AML-193 (cell line): ENCODE data around the gene TCEA3.

Source experiments
- DNase-seq, 2 experiments: peaks; one replicate each; lab custom pipeline; 2025; lab: John Stamatoyannopoulos, UW

The TCEA3 gene

DNA sequence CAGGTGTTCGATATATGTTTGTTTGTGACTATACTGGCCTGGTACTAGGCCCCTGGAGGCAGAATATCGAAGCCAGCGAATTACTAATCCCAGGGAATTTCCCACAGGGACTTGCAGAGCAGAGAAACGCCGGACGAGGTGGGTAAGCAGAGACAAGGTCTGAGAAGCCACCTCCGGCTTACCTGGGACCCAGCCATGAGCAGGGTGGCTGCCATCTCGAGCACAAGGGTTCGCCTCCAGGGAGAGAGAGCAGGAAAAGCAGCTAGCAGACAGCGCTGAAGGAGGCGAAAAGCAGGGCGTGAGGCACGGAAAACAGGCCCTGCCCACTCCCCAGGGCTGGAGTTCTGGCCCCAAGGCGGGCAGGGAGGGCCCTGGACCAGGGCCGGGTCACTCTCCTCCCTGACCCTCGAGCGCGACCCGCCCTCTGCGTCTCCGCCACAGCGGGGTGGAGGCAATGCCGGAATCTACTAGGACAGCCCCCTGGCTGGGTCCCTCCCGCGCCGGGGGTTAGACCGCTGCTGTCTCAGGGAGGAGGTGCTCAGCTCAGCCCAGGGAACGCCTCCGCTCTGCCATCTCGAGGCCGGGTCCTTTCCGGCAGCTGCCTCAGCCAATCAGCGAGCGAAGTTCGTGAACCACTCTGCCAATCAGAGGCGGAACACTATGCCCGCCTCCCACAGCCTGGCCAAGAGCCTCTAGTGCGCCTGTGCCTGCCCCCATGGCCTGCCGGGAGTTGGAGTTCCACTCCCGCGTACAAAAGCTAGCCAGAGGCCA lies 56.6 kb downstream of the TCEA3 start:
- peak; percentile 97 to 98 for DNase-seq

DNA sequence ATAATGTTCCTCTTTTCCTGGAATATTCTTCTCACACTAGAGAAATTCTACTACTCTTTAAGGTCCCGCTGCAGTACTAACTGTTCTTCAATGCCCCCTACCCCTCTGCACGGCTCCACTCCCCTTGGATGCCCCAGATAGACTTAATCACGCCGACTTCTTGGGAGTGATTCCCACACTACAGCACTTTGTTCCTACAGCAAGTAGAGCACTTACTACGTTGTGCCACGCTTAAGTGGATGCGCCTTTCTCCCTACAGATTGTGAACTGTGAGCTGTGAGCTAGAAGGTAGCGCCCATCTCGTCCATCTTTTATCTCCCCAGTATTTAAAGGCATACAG lies 57.1 kb downstream of the TCEA3 start:
- no peak for DNase-seq

DNA sequence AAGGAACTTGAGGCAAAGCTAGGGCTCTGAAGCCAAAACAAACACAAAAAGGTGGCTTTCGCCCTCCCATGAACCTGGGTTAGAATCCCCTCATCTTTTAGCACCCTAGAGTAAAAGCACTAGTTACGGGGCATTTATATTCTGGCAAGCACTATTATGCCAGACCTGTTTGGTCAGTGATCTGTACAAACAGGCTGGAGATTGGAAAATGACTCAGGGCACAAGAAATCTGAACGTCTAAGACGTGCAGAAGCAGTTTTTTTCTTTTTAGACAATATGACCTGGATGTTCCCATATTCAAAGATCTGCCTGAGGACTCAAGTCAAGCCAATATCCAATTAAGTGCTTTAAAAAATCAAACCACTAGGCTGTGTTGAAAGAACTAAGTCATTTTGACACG lies 58.0 kb downstream of the TCEA3 start:
- DNase-seq = no peak

DNA sequence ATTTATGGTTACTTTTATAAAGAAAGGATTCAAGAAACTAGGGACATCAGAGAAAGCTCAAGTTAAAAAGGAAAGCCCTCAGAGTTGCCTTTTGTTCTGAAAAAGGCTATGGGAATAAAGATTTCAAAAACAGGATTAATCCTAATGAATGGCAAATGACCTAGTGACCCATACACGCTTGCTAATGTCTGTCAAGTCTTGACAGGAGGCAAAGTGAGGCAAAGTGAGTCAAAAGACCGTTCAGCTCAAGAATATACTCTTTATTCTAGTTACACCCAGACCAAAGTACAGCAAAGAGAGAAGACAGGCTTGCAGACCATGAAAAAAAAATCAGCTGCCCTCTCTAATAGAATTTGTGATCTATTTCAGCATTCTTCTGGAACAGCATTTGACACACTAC lies 58.4 kb downstream of the TCEA3 start:
- no peak for DNase-seq

DNA sequence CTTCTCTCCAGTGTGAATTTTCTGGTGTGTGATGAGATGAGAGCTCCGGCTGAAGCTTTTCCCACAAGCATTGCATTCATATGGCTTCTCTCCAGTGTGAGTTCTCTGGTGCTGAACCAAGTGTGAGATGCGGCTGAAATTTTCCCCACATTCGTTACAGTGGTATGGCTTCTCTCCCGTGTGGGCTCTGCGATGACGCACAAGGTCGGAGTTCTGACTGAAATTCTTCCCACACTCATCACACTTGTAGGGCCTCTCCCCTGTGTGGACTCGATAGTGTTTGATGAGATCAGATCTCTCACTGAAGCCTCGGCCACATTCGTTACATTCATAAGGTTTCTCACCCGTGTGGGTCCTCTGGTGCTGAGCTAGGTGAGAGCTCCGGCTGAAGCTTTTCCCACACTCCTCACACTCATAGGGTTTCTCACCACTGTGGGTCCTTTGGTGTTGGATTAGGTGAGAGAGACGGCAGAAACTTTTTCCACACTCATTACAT lies 62.3 kb downstream of the TCEA3 start:
- no peak for DNase-seq

DNA sequence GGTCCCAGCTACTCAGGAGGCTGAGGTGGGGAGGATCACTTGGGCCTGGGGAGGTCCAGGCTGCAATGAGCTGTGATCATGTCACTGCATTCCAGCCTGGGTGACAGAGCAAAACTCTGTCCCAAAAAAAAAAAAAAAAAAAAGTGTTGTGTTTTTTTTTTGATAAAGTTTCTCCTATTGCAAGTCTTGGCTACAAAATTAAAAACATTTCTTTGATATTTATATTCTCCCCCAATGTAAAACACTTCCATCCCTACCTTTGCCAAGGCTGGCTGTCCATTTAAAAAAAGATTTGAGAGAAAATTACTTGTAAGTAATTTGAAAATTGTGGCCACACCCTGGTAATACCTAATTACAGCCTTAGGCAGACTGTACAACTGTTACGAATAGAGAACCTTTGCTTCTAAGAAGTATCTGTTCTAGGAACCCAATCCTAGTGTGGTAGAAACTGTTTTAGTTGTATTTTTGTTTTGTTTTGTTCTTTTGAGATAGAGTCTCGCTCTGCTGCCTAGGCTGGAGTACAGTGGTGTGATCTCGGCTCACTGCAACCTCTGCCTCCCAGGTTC lies 66.2 kb downstream of the TCEA3 start:
- no peak for DNase-seq

DNA sequence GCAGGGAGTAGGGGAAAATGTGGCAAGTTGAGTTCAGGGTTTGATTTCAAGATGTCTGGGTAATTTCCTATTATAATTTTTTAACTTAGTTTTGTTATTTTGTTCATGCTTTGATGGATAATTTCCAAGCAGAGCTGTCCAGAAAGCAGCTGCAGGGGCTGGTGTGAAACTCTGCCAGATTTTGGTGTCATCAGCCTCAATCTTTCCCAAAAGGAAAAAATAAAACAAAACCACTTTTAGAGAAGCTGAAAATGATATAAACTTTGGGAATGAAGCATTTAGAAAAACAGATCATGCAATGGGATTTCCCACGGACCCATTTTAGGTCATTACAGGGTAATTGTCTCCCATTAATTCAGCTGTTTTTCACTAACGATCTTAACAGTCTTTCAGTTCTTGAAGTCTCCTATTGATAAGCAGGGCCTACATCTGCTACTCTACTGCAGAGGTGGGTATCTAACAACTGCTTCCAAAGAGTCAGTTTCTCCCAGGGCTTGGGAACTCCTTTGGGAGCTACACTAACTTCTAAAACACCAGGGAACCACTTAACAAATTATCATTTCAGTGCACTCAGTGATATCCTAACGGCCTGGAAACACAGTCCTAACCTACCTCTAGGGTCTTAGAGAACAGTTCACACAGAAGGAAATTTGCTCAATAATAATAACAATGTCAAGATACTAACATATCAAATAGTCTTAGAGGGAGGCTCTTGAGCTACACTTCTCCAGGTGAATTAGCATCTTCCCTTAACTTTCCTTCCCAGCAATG lies 67.2 kb downstream of the TCEA3 start:
- no peak for DNase-seq

DNA sequence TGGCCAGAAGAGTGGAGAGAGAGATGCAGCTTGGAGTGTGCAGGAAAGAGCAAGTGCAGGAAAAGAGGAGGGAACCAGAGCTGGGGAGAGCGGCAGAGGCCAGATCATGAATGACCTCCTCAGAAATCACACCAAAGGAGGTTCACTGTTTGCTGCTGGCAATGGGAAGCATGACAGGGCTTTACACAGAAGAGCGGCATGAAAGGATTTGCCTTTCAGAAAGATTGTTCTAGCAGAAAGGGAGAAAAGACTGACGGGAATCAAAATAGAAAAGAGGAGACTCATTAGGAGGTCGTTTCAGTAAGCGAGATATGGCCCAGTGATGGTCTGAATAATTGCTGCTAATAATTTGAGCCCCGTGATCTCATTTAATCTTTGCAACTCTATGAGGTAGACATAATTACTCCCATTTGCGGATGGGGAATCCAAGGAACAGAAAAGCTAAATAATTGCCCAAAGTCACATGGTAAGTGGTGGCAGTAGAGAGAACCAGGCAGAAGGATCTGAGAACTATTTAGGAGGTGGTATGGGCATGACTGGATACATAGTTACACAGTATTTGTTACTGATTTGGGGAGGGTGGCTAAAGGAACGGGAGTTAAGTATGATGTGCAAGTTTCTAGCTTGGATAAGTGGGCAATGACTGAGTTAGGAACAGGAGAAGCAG lies 67.9 kb downstream of the TCEA3 start:
- no peak for DNase-seq

DNA sequence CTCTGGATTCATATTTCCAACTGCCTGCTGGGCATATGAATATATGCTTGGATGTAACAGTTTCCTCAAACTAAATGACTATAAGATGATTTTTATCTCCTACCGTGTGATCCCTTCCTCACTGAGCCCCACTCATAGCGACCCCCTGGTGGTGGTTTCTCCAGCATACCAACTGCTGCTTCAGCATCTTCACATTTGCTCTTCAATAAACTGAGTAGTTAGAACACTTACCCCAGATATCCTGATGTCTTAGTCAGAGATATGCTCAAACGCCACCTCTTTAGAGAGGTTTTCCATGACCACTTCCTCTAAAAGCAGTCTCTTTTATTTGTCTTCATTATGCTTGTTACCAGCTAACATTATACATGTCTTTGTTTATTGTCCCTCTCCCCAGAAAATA lies 70.3 kb downstream of the TCEA3 start:
- no peak for DNase-seq

DNA sequence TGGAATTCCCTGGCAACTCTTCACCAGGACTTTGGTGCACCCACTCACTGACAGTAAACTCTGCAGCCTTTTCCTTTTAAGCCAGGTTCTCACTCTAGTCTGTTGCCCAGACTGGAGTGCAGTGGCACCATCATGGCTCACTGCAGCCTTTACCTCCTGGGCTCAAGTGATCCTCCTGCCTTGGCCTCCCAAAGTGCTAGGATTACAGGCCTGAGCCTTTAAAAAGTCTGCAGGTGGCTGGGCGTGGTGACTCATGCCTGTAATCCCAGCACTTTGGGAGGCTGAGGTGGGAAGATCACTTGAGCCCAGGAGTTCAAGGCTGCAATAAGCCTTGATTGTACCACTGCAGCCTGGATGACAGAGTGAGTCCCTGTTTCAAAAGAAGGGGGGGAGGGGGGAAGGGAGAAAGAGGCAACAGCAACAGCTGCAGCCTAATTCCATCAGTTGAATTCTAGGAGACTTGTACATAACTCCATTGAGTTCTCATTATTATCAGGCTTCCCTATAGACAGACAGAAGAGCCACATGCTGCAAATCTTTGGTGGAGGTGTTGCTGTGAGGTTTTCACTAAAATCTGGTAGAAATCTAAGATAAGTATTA lies 72.4 kb downstream of the TCEA3 start:
- DNase-seq = no peak

DNA sequence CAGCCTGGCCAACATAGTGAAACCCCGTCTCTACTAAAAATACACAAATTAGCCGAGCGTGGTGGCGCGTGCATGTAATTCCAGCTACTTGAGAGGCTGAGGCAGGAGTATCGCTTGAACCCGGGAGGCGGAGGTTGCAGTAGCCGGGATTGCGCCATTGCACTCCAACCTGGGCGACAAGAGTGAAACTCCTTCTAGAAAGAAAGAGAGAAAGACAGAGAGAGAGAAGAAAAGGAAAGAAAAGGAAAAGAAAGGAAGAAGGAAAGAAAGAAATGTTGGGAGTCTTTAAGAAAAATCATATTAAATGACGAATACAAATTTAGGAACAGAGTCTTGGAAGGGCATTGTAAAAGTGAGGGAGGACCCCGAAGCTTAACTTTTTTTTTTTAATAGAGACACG lies 78.6 kb downstream of the TCEA3 start:
- DNase-seq = no peak

DNA sequence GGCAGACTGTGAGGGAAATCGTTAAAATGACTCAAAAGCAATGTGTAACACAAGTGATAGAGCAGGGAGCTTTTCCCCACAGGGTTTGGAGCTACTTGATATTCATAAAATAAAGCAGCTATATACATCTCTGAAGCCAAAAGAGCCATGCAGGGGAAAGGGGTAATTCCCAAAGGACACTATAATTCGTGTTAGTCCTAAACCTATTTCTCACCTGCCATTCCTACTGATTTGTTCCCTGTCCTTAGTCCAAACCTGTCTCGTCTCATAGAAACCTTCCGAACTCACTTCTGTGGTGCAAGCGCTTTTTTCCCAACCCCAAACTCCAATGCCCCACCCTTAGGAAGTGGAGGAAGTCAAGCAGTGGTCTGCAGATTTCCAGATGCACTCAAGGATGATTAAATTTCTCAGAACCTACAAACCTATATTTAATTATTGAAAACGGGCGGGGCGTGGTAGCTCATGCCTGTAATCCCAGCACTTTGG lies 79.5 kb downstream of the TCEA3 start:
- no peak for DNase-seq

DNA sequence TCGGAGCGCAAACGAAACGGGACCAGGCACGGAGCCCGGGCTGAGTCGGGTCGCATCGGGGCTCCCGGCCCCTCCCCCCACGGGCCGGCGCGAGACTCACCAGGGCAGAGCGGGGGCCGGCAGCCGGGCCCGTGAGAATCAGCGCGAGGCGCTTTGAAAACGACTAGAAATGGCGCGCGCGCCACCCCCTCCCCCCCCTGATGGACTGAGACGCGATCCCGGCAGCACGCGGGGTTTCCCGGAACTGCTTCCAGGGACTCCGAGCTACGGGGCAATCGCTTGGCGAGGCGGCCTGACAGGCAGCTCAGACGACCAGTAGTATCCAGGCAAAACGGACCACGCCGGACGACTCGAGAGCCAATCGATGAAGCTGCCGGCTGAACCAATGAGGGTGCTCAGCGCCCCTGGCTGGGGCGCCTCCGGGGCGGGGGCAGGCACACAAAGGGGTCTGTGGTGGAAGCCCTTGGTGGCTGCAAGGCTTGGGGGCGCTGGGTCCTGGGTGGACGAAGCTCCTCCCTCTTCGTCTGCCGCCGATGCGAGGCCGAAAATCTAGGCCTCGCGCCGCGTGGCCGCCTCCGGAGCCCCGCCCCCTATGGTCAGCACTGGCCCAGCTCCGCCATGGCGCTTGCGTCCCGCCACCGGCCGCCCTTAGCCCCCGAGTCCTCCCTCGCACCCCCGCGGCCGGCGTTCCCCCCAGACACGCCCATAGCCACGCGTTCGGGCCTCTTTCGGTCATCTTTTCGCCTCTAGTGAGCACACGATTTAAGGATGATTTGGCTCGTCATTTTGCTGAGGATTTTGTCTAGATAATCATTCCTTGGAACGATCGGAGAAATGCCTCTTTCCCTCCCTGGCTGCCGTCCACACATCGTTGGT lies 80.2 kb downstream of the TCEA3 start, which contains the start of gene HNRNPR:
Gene HNRNPR, minus strand, starts transcription at position 174 of the 876 bp plus-strand sequence. CDS start 3,276 bp downstream, outside the sequence.
- peak; percentile 97 to 99 for DNase-seq

DNA sequence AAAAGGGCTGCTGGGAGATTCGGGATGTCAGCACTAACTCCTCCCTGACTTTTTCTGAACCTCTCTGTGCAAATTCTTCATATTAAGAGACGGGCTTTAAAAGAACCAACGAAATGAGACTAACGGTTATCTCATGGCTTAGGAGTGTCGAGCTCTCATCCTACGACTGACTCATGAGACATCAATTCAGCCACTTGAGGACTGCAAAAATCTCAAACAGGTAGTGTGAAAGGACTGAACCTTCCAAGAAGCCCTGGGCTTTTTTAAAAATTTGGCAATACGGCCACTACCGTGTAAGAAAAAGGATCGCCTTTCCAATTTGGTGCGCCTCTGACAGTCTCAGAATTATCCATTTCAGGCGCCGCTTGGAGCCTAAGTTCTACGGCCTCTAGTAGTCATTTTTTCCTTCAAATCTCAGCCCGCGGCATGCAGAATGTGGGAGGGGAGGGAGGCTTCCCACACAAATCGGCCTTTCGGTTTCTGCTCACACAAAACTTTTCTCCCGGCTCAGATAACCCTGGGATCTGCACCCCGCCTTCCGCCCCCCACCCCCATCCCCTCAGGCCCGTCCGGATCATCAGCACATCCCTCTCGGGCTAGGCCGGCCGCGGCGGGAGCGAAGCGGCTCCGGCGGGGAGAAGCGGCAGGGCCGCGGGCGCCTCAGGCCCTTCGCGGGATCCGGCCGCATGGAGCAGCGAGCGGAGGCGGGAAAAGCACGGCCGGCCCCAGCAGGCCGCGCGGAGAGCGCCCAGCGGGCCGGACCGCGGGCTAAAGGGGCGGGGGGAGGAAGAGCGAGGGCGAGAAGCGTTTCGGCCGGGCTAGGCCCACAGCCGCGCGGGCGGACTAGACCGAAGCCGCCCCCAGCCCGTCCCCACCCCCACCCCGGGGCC lies 81.1 kb downstream of the TCEA3 start:
- peak in 1 of 2 experiments; percentile 29 for DNase-seq

DNA sequence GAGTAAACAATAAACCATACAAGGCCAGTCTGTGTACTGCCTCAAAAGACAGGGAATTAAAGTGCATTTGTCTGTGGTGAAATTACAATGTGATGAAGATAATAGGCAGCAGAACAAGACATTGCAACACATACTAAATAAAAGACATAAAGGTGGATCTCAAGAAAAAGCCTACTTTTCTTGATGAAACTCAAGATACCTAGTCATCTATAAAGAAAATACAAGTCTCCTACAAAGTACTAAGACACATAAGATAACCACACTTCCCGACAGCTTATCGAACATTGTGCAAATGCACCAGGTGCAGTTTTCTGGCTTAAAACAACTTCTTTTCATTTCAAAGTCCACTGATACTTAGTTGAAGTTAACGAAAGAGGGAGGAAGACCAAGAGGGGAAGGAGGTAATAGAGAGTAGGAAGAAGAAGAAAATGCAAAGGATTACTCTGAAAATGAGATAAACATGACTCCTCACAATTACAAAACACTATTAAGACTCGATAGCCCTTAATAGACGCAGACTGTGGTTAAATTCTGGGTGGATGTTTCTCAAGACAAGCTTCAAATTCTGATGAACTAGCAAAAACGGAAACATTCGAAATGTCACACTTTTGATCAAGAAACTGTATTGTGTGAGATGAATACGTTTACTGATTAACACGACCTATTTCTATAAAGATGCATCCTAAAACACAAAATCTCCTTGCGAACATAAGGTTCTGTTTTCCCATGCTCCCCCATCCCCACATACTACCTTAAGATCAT lies 82.4 kb downstream of the TCEA3 start:
- no peak for DNase-seq

DNA sequence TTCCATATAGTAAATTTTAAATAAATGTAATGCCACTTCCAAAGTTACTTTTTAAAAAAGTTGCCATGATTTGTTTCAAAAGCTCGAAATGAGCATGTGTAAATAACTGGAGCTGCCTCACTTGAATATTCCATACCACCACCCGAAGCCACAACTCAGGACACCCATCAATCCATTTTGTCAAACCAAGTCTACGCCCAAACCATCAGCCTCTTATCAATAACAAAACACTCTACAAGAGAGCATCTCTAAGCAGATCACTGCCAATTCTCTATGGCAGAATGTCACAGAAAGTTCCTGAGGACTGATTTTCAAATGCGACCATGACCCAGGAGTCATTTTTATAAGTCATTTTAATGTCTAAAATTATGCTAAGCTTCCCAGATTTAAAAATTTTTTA lies 84.9 kb downstream of the TCEA3 start:
- no peak for DNase-seq

DNA sequence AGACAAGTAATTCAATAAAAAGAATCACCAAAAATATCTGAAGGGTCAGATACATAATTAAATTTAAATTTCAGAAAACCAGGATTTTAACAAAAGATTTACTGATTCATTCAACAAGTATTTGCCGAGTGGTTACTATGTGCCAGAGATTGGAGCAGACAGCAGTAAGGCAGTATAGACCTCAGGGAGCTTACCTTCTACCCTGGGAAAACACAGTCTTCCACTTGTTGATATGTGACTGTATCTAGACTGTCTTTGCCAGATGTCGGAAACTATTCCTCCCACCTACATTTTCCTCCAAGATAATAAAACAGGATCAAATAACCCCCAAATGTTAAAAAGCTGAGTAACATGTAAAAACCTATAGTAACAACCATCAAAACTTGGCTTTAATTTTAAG lies 86.7 kb downstream of the TCEA3 start:
- no peak for DNase-seq

DNA sequence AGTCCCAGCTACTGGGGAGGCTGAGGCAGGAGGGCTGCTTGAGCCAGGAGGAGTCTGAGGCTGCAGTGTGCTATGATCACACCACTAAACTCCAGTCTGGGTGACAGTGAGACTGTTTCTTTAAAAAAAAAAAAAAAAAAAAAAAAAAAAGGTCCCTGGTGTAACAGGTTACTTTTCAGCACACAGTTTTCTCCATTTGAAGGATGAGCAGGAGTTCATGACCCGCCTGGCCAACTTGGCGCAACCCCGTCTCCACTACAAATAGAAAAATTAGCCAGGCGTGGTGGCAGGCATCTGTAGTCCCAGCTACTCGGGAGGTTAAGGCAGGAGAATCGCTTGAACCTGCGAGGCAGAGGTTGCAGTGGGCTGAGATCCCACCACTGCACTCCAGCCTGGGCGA lies 92.8 kb downstream of the TCEA3 start:
- no peak for DNase-seq
